Ovary (tissue), 9 donors: ENCODE results near the gene WBP2NL. TPM values are rescaled to one million over a fixed set of nuclear protein-coding genes. Genes with fewer than 3 reads are reported as not detected.

Source experiments
- DNase-seq, 5 donors: peaks; one replicate each; pipeline ENCODE4 v3.0.0-alpha.2; 2019 to 2020
- H3K27ac ChIP-seq, 2 donors: fragments of 200-600 bp; one replicate each; pipeline versions ENCODE4 v1.5.1 to v1.8.0; 2019 to 2022
- H3K27me3 ChIP-seq: fragments of 200-600 bp; one replicate; pipeline ENCODE4 v1.8.0; 2022
- H3K36me3 ChIP-seq: fragments of 200-600 bp; sonication (generic); one replicate; pipeline ENCODE4 v1.5.1; 2019
- H3K4me1 ChIP-seq: one replicate; pipeline ENCODE4 v1.8.1; 2013; ENCODE audit warnings: mild to moderate bottlenecking, moderate library complexity; ENCODE audit not compliant: insufficient read depth
- H3K4me3 ChIP-seq: fragments of 200-600 bp; sonication (generic); one replicate; pipeline ENCODE4 v1.5.1; 2017
- H3K9me3 ChIP-seq, 2 donors: fragments of 200-600 bp in 1 of 2; sonication (generic) in 1 of 2; one replicate each; pipeline versions ENCODE4 v1.5.1 to v1.8.1; 2013 to 2019; ENCODE audit warnings: mild to moderate bottlenecking in 1 of 2, moderate library complexity in 1 of 2
- EP300 ChIP-seq: sonication (generic); formaldehyde crosslinking; IDR thresholded peaks from one replicate; pipeline ENCODE4 v1.6.1; 2017; ENCODE audit warnings: antibody characterized with exemption
- POLR2A ChIP-seq: fragments of 450-650 bp; IDR thresholded peaks from one replicate; pipeline ENCODE4 v1.6.1; 2017; ENCODE audit warnings: antibody characterized with exemption, mild to moderate bottlenecking, moderate library complexity
- WGBS, 3 donors: extraction: QIAGEN DNeasy Blood & Tissue Kit in 1 of 3; methylation state at CpG; one replicate each; pipeline versions ENCODE4 v1.1.5 to v1.1.7; 2013 to 2017; 5-methylcytosine and 5-hydroxymethylcytosine counted together
- intact Hi-C, 4 donors: fragments of 100-400 bp; cut with DNase I; formaldehyde crosslinking; loops; one replicate each; pipeline versions ENCODE4 v1.11.0 to v1.15.1; 2022 to 2023
- polyA plus RNA-seq, 2 donors: library from polyadenylated mRNA; stranded (reverse); fragments of 200-250 nt in 1 of 2; fragments of 350-450 nt in 1 of 2; fragmentation: Illumina TruSeq in 1 of 2; extraction: RNeasy Lipid Tissue Mini Kit (QIAGEN cat#74804) in 1 of 2; gene quantifications; one replicate each; pipeline ENCODE4 v1.2.3, GENCODE V29; 2013 to 2014
- total RNA-seq, 7 donors: library from RNA; depleted of rRNA in 2 of 7; stranded (reverse); fragments of >200 nt in 2 of 7; fragmentation: NEBNext Ultra II Directional in 3 of 7; extraction: Animal tissue kit (Norgen Biotek cat#: 25700) in 3 of 7; gene quantifications; one replicate each; pipeline versions ENCODE4 v1.1.0 to v1.2.4, GENCODE V29; 2016 to 2023
- TF ChIP-seq, protein P1 (sequence below), 3 donors: fragments of 450-650 bp in 2 of 3; fragments of 200-600 bp in 1 of 3; IDR thresholded peaks; one replicate each; pipeline versions ENCODE4 v1.5.1 to v1.8.0; 2016 to 2022; ENCODE audit warnings: antibody characterized with exemption in 3 of 3, mild to moderate bottlenecking in 1 of 3
- donor health status: DM: no; HTN: no; CAD: no; lungs with moderate emphysema.
- donor health status: DM: no; HTN: no; CAD: no.
- donor health status: Bipolar disorder and iron deficiency.
- donor health status: DM: yes; HTN: yes; CAD: no.
- donor health status: DM: no; HTN: no; CAD: no.
- donor health status: DM: yes; HTN: yes; CAD: no.

Gene WBP2NL
- total and polyA plus RNA-seq, 9 donors: 0.48 to 4.5 (median 2.8) TPM

DNA sequence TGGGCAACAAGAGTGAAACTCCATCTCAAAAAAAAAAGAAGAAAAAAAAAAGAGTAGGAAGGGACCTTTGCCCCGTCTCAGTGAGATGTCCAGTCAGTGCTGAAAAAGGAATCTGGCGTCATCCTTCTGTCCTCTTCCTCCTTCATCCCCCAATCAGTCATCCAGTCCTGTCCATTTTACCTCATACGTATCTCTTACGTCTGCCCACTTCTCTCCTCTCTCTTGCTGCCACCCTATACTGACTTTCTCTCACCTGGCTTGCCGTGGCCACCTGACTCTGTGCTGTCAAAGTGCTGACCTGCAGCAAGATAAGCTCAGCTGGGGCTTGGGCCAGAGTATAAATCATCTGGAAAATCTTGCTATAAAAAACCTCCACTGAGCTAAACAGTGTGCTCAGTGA, 15.7 kb upstream of the WBP2NL start:
- H3K27me3 ChIP-seq: no peaks in the 10 kb centered on the region
- no peak for DNase-seq
- no peak overlapping the region for H3K4me3 ChIP-seq
- no peak overlapping the region for H3K27ac ChIP-seq
- intact Hi-C loops: no loop called here
- H3K9me3 ChIP-seq: no peaks in the 10 kb centered on the region
- H3K36me3 ChIP-seq: no peaks in the 10 kb centered on the region
- TF ChIP-seq EP300 (no peak), POLR2A (no peak)
- TF ChIP-seq, protein P1, sequence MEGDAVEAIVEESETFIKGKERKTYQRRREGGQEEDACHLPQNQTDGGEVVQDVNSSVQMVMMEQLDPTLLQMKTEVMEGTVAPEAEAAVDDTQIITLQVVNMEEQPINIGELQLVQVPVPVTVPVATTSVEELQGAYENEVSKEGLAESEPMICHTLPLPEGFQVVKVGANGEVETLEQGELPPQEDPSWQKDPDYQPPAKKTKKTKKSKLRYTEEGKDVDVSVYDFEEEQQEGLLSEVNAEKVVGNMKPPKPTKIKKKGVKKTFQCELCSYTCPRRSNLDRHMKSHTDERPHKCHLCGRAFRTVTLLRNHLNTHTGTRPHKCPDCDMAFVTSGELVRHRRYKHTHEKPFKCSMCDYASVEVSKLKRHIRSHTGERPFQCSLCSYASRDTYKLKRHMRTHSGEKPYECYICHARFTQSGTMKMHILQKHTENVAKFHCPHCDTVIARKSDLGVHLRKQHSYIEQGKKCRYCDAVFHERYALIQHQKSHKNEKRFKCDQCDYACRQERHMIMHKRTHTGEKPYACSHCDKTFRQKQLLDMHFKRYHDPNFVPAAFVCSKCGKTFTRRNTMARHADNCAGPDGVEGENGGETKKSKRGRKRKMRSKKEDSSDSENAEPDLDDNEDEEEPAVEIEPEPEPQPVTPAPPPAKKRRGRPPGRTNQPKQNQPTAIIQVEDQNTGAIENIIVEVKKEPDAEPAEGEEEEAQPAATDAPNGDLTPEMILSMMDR (IDR thresholded peaks at IDR 0.05): no peak
- 63 to 70% (median 68%) methylated on average over 5 of the region's 5 CpGs for WGBS, 3 donors
- H3K4me1 ChIP-seq: no peaks in the 10 kb centered on the region

DNA sequence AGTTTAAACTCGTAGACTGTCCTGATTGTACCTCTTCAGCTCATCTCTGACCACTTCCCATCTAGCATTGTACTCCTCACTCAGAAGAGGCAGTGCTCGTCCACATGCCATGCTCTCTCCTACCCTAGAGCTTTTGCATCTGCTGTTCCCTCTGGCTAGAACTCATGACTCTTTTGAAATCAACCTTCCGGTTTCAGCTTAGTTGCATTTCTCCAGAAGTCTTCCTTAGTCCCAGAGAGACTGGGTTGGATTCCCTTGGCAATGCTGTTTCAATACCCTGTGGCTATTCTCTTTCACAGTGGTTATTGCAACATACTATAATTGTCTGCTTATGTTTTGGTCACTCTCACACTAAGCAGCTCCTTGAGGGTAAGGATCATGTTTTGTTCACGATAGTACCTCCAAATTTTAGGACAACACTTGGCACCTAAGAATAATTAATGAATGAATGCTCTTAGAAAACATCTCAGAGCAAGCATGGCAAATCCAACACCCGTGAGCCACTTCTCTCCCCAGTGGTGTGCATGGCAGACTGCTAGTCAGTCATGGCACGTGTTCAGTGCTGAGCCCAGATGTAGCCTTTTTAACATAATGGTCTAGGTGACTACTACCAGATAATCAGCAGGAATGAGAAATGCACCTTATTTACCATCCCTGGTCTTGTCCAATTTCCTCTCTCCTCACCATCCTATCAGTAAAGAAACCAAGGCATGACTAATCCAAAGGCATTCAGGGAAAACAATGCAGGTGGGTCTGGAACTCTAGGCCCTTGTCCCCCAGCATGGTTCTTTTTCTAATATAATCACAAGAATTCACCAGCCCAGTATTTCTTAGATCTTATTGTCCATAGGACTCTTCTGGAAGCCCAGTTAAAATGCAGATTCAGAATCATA, 14.8 kb upstream of the WBP2NL start:
- intact Hi-C loops: no loop called here
- no peaks in the 10 kb centered on the region for H3K4me1 ChIP-seq
- no peak for DNase-seq
- H3K27me3 ChIP-seq: no peaks in the 10 kb centered on the region
- H3K36me3 ChIP-seq: no peaks in the 10 kb centered on the region
- H3K9me3 ChIP-seq: no peaks in the 10 kb centered on the region
- no peak overlapping the region for H3K27ac ChIP-seq
- TF ChIP-seq POLR2A (no peak), EP300 (no peak)
- TF ChIP-seq, protein P1 (IDR thresholded peaks at IDR 0.05): no peak
- no peak overlapping the region for H3K4me3 ChIP-seq
- 66 to 78% (median 72%) methylated on average over 6 of the region's 6 CpGs for WGBS, 3 donors

DNA sequence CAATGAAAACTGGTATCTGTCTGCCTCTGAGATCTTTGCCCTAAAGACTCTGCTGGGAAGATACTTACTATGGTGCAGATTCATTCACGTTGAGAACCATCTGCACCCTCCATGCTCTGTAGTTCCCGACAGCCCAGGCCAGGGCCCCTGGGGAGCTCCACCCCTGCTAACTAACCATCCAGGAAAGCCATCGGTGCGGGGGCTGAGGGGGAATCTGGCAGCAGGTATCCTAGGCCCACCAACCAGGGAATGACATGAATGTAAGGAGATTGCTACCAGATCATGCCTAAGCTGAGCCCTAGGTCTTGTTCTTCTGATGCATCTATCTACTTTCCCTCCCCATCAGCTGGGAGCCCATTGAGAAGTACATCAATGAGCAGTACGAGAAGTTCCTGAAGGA, 11.3 kb upstream of the WBP2NL start:
- no peak overlapping the region for H3K27ac ChIP-seq
- no peak for TF ChIP-seq POLR2A
- TF ChIP-seq, protein P1 (IDR thresholded peaks at IDR 0.05): no peak
- no peak for TF ChIP-seq EP300
- intact Hi-C loops: no loop called here
- H3K4me1 ChIP-seq: no peaks in the 10 kb centered on the region
- no peaks in the 10 kb centered on the region for H3K27me3 ChIP-seq
- DNase-seq: no peak
- no peaks in the 10 kb centered on the region for H3K9me3 ChIP-seq
- H3K36me3 ChIP-seq: no peaks in the 10 kb centered on the region
- WGBS, 3 donors: 89 to 92% (median 90%) methylated on average over 5 of the region's 5 CpGs
- H3K4me3 ChIP-seq: no peak overlapping the region

DNA sequence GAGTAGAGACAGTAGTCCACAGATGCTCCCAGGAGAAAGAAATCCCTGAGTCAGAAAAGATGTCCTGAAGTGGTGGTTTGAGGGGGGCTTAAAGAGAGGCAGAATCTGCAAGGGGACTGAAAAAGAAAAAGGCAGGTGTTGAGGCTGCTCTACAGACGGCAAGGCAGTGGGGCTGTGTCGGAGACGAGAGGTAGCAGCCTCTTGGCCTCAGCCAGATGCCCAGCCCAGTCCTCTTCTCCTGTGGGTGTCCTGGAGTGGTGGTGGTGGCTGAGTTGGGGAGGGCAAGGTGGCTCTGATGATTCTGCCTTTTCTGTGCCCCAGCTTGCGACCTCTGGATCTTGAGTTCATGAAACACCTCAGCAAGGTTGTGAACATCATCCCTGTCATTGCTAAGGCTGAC, 9.3 kb upstream of the WBP2NL start:
- H3K4me1 ChIP-seq: no peaks in the 10 kb centered on the region
- no peaks in the 10 kb centered on the region for H3K27me3 ChIP-seq
- no peak for DNase-seq
- H3K4me3 ChIP-seq: no peak overlapping the region
- intact Hi-C loops: no loop called here
- WGBS, 3 donors: 74 to 89% (median 75%) methylated on average over 4 of the region's 4 CpGs
- no peak for TF ChIP-seq POLR2A
- TF ChIP-seq EP300: no peak
- TF ChIP-seq, protein P1 (IDR thresholded peaks at IDR 0.05): no peak
- H3K36me3 ChIP-seq: no peaks in the 10 kb centered on the region
- H3K27ac ChIP-seq: no peak overlapping the region
- H3K9me3 ChIP-seq: no peaks in the 10 kb centered on the region
